ENCODE measurements around the gene EMX2. TPM values are rescaled to one million over a fixed set of nuclear protein-coding genes. Genes with fewer than 3 reads are reported as not detected.

The EMX2 gene
- total and polyA plus RNA-seq, 2 donors (not counting 3 experiments of a cell fraction or from before 2014, with no cell fraction given), result not detected

DNA sequence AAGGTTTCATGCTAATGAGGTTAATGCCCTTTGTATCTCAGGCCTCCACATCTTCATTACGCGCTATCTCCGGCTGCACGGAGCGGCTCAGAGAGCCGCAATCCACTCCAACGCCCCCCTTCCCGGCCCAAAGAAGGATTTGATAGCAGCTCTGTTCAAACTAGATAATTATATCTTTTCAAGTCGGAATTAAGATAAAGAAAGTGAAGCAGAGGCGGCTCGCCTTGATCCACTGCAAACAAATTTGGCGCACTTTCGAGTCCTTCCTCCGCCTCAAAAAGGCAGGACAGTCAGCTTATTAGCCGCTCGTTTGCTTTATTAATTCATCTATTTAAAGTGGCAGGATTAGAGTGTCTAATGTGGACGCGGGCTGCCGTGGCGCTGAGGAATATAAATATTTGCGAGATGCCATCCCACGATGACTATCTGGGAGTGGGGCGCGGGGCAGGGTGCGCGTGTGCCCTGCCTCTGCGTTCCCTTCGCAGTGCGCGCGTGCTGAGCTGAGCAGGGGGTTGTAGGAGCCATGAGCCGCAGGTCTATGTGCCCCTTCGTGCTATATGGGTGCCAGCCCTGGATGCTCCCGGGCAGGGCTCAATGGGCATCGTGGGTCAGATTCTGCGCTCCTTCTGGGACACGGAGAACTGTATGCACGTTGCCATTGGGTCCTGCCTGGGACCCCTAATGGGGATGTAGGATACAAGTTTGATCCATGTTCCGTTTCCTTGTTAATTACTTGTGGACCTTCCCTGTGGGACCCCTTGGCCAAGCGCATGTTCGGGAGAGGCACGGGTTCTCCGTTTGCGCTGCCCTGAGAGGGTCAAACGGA, 9.0 kb downstream of the EMX2 start:
- no peak overlapping the region for H3K27ac ChIP-seq (ENCODE audit: insufficient read depth, low read depth, low read length)
- BruUV-seq (replicated peaks), result no TSS peak
- no peak overlapping the region for H3K9ac ChIP-seq (replicated peaks; ENCODE audit: extremely low read depth, insufficient read depth, low read length)
- ChIA-PET POLR2A (no interaction called here), CTCF (interaction anchor here (1.1 to 2.4 kb wide), 4 partner anchors 9 to 109 kb away, joined by 3 to 7 read pairs (median 6); partner anchors contain the start of gene EMX2)
- no peaks in the 10 kb centered on the region for H3K9me1 ChIP-seq (replicated peaks; ENCODE audit: control insufficient read depth, extremely low read depth, insufficient read depth, low read length)
- no peaks in the 10 kb centered on the region for H3K9me3 ChIP-seq (replicated peaks; ENCODE audit: control insufficient read depth, insufficient read depth, low read length)
- TF ChIP-seq, protein P1, sequence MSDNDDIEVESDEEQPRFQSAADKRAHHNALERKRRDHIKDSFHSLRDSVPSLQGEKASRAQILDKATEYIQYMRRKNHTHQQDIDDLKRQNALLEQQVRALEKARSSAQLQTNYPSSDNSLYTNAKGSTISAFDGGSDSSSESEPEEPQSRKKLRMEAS (IDR thresholded peaks at IDR 0.05; ENCODE audit: insufficient read depth, insufficient read length), result no peak
- TF ChIP-seq, protein P2, sequence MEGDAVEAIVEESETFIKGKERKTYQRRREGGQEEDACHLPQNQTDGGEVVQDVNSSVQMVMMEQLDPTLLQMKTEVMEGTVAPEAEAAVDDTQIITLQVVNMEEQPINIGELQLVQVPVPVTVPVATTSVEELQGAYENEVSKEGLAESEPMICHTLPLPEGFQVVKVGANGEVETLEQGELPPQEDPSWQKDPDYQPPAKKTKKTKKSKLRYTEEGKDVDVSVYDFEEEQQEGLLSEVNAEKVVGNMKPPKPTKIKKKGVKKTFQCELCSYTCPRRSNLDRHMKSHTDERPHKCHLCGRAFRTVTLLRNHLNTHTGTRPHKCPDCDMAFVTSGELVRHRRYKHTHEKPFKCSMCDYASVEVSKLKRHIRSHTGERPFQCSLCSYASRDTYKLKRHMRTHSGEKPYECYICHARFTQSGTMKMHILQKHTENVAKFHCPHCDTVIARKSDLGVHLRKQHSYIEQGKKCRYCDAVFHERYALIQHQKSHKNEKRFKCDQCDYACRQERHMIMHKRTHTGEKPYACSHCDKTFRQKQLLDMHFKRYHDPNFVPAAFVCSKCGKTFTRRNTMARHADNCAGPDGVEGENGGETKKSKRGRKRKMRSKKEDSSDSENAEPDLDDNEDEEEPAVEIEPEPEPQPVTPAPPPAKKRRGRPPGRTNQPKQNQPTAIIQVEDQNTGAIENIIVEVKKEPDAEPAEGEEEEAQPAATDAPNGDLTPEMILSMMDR (IDR thresholded peaks at IDR 0.05; ENCODE audit: extremely low read depth in 1 of 2, insufficient read depth in 1 of 2, low read depth in 1 of 2, low read length in 2 of 2), result no peak
- TF ChIP-seq POLR2AphosphoS5 (IDR thresholded peaks at IDR 0.05; ENCODE audit: insufficient read depth, low read depth, low read length) (no peak), GATA2 (IDR thresholded peaks at IDR 0.05; ENCODE audit: insufficient read depth, insufficient read length, low read depth, low read length) (no peak), EZH2 (IDR thresholded peaks at IDR 0.05; ENCODE audit: borderline replicate concordance, low read depth, low read length, severe bottlenecking) (no peak), JUN (IDR thresholded peaks at IDR 0.05; ENCODE audit: borderline replicate concordance, insufficient read depth, insufficient read length, low read depth) (no peak), FOS (IDR thresholded peaks at IDR 0.05; ENCODE audit: borderline replicate concordance, insufficient read depth, low read length) (no peak), POLR2A (IDR thresholded peaks at IDR 0.05; ENCODE audit: low read depth, low read length) (no peak), MYC (IDR thresholded peaks at IDR 0.05; ENCODE audit: low read depth, low read length) (no peak)
- no peak overlapping the region for H3K4me2 ChIP-seq (ENCODE audit: insufficient read depth, low read length)
- H3K27me3 ChIP-seq (ENCODE audit: control insufficient read depth in 2 of 2, insufficient read depth in 2 of 2, low read length in 2 of 2), result peaks cover 69 to 79% of the 10 kb centered on the region in 2 experiments
- H3K79me2 ChIP-seq (ENCODE audit: control insufficient read depth, insufficient read depth, low read length), result no peaks in the 10 kb centered on the region
- H4K20me1 ChIP-seq (replicated peaks; ENCODE audit: control insufficient read depth, extremely low read depth, insufficient read depth, low read length), result no peaks in the 10 kb centered on the region
- H3K4me1 ChIP-seq (ENCODE audit: control insufficient read depth, extremely low read depth, insufficient read depth, low read length), result no peaks in the 10 kb centered on the region
- H3K4me3 ChIP-seq (replicated peaks in 1 of 3; ENCODE audit: insufficient read depth in 1 of 3, low read depth in 1 of 3, low read length in 3 of 3), result no peak overlapping the region
- DNase-seq (ENCODE audit: low read depth, low spot score) (no peak), FAIRE-seq (no peak)
- H2AFZ ChIP-seq (ENCODE audit: low read depth, low read length), result no peak overlapping the region
- intact Hi-C loops (cut with micrococcal nuclease), result no loop called here
- dilution Hi-C loops (cut with MboI; ENCODE audit: extremely low pct_ligation_motif_present, low sequenced_read_pairs), result no loop called here
- H3K36me3 ChIP-seq (ENCODE audit: control insufficient read depth in 2 of 2, extremely low read depth in 1 of 2, insufficient read depth in 2 of 2, low read length in 2 of 2), result no peaks in the 10 kb centered on the region
